Mesenteric fat pad (tissue), 1 donor: Measurements from ENCODE around the gene DOK4. TPM values are rescaled to one million over a fixed set of nuclear protein-coding genes. Genes with fewer than 3 reads are reported as not detected.
"Not testable (repeated sequence)": the region's sequence is repeated elsewhere in the genome, so short reads cannot be mapped to it uniquely, and the experiment has no call there.

ENCODE experiments used
- DNase-seq: peaks from one replicate; pipeline ENCODE4 v3.0.0-alpha.2; 2020; ENCODE audit warnings: low spot score
- total RNA-seq: library from RNA; stranded (reverse); fragmentation: NEBNext Ultra II Directional; extraction: Animal tissue kit (Norgen Biotek cat#: 25700); gene quantifications from one replicate; pipeline ENCODE4 v1.2.1, GENCODE V29; 2021
- donor health status: DM: yes; HTN: yes; CAD: no.

Gene DOK4
- total RNA-seq, 1 donor from 2014 or later = 7.3 TPM

DNA sequence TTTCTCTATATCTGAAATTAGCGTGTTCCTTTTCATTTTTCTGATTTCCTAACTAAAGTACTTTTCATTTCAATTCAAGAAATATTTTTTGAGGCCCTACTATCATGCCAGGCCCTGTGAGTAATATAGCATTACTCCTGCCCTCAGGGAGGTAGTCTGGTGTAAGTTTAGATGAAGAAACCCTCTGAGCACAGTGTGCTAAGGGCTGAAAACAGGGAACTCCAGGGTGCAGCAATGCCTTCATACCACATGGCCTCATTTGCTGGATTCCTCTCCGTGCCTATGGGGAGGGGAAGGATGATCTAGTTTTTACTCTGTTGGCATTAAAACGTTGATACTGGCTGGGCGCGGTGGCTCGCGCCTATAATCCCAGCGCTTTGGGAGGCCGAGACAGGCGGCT lies 34.3 kb downstream of the DOK4 start:
- DNase-seq = no peak

DNA sequence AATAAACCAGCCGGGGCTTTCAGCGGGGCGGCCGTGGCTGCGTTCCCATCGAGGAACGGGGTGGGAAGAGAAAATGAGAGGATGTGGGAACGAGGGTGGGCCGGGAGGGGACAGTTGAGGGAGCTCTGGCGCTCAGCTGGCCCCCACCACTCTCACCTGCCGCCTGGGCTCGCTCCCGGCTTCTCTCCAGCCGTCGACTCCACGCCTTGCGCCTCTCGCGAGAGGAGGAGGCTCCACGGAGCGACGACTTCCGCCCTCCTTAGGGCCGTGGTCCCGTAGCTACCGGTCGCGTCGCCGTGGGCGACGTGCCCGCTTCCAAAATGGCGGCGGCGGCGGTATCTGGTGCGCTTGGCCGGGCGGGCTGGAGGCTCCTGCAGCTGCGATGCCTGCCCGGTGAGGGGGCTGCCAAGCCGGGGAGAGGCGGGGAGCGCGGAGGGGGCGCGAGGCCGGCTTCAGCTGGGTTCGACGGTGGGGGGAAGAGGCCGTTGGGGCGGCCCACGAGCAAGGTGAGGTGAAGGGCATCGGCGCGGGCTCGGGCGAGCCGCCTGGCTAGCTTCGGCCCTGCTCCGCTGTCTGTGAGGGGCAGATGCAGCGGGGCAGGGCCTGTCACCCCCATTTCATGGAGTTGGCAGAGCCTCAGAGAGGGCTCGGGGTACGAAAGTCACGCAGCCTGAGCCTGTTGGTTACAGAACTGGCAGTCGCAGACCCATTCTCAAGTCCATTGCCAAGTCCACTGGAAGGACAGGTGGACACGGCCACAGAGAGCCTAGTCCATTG lies 38.9 kb downstream of the DOK4 start, which contains the start of the genes CIAPIN1 and COQ9:
Gene CIAPIN1, minus strand, starts transcription at position 200 of the 777 bp plus-strand sequence. CDS start 6,457 bp downstream, outside the sequence.
Gene COQ9, plus strand, starts transcription at position 294 of the 777 bp plus-strand sequence. Its CDS starts 27 bp downstream, at position 321.
- peak; percentile 99 for DNase-seq

DNA sequence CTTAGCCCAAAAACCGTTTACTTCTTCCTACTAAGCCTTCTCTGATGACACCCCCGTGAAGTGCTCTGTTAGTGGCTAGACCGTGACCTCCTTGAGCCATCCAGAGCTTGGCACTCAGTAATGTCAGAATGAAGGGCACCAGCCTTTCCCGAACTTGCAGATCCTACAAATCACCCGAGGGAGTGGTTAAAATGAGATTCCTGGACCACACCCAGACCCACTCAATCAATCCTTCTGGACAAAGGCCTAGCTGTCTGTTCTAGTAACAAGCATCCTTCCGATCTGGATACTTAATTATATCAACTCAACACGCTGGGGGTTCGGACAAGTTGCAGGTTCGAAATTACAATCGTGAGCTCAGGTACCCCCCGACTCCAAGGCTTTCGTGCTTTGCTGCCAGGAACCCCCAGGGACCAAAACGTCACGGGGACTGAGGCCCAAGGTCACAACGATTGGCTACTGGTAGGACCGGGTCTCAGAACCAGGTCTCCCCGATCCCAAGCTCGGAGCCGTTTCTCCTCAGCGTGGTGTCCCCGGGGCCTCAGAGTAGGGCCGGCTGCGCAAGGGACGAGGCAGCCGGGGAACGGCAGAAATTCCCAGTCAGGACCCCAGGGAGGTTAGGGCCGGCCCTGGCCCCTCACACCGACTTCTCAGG lies 39.6 kb downstream of the DOK4 start:
- DNase-seq = no peak

DNA sequence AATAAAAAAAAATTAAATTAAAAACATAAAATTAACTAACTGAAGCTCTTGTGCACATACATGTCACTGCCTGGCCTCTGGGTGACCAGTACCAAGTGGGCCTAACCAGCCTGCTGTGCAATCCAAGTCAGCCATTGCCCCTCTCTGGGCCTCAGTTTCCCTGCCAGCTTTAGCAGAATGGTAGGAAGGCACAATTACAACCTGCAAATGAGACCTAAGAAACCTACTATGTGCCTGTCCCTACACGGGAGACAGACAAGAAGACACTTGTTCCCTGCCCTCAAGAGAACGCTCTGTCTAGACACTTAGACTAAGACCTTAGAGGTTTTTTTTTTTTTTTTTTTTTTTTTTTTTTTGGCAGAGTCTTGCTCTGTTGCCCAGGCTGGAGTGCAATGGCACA lies 40.8 kb downstream of the DOK4 start:
- DNase-seq = no peak

DNA sequence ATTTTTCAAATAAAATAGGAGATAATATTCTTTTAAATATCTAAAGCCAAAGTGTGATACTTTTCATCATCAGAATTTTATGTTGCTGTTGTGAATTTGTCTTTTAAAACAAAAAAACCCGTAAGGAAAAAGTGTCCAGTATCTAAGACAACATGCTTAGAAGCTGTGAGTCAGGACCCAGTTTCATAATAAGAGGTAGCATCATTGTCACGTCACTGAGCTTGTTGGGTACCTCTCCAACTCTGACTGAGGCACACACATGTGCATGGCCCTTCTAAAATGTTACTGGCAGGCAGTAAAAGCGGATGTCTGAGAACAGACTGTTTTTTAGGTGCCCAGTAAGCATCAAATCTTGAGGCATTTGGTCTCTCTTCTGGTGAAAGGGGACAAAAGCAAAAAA lies 41.6 kb downstream of the DOK4 start:
- DNase-seq = no peak

DNA sequence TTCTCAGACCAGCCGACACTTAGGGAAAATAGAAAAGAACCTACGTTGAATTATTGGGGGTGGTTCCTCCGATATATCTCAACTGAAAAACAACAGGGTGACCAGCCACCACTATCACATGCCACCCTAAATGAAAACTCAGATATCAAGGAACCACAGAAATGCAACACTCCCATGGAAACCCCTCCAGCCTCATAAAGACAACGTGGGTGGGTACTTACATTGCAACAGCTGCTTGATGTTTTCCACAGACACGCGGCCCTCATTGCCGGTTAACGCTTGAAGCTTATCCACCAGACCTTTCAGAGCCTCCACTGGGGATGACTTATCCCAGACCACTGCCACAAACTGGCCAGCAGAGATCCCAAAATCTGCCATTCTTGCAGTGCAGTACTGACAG lies 45.7 kb downstream of the DOK4 start:
- not testable (repeated sequence) for DNase-seq

DNA sequence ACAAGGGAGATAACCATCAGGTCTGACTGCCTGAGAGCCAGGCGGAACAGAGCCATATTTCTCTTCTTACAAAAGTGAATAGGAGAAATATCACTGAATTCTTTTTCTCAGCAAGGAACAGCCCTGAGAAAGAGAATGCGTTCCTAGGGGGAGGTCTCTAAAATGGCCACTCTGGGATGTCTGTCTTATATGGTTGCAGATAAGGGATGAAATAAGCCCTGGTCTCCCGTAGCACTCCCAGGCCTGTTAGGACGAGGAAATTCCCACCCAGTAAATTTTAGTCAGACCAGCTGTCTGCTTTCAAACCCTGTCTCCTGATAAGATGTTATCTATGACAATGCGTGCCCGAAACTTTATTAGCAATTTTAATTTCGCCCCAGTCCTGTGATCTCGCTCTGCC lies 46.3 kb downstream of the DOK4 start:
- DNase-seq = not testable (repeated sequence)

DNA sequence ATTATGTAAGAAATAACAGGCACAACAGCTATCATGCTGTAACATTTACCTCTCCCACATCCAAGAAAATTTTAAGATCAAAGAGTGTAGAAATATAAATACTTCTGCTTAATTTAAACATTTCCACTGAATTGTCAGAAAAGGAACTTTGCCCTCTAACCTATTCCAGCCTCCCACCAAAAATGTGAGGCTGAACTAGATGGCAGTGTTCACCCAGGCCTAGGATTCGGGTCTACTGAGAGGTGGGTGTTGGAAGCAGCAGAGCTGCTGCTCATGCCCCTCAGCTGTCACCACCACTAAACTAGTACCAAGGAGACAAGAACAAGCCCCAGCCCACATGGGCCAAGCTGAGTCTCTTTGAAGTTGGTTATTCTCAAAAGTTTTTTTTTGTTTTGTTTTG lies 50.5 kb downstream of the DOK4 start:
- DNase-seq = no peak

DNA sequence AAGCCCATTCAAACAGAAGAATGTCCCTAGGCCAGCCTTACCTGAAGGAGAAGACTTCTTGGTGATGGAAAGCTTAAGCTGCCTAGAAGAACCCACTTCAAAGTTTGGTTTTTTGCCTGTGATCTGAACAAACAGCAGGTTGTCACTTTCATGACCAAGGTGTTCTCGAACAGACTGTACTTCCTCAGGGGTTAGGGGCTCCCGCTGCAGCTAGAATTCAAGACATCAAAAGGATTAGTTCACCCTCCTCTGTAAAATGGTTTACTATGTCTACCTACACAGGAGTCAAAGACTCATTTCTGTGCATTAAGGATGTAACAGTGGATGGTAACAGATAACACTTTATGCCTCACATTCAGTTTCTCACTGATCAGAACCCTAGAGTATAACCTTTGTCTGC lies 52.3 kb downstream of the DOK4 start:
- no peak for DNase-seq

DNA sequence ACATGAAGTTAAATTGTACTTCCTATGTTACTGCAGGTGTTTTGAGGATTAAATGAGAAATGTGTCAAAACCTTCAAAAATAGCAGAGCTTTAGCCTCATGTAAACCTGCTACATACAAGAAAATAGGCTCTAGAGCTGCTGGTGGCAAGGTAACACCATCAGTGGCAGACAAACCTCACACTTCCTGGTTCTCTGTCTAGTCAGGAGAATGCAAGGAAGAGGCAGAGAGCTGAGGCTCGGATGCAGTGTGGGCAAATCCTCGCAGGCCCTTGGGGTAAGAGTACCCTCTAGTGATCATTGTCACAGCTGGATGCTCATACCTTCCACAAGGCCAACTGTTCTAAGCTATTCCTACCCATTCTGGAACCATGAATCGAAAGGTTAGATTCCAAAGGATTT lies 53.3 kb downstream of the DOK4 start:
- DNase-seq = no peak

DNA sequence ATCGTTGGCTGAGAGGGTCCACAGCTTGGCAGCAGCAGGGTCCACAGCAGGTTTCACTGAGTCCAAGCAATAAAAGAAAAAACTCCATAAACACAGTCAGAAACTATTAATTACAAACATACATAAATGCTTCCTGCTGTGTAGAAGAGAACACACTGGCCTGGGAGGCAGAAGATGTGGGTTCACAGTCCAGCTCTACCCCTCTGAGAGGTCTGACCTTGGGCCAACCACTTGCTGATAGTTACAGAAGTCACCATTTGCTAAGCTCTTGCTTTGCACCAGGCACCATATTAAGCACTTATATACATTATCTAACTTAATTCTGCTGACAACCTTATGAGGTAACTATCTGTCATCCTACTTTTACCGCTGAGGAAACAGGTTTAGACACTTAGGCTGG lies 53.8 kb downstream of the DOK4 start:
- no peak for DNase-seq

DNA sequence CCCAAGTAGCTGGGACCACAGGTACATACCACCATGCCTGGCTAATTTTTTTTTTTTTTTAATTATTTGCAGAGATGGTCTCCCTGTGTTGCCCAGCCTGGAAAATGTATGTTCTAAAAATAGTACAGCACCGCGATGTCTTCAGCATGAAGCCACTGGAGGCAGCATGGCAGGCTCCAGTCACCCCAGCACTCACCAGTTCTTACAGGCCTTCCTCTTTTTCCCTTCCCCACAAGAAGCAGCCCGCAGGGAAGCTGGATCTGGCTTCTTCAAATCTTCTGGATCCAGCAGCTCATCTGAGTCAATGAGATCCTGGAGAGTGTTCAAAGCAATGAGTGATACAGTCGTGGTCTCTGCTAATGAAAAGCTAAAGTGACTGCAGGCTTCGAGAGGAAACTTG lies 55.3 kb downstream of the DOK4 start:
- DNase-seq = no peak

DNA sequence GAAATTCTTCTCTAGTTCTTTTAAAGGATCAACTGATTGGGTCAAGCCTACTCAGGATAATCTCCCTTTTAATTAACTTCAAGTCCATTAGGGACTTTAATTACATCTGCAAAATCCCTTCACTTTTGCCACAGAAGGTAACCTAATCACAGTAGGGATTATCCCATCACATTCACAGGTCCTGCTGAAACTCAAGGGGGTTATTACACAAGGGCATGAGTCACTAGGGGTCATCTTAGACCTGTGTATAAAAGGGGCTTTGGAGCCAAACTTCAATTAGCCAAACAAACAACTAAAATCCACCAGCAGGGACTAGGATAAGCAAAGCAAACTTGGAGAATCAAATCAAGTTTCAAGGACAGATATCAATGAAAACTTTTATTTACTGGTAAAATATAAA lies 58.5 kb downstream of the DOK4 start:
- no peak for DNase-seq

DNA sequence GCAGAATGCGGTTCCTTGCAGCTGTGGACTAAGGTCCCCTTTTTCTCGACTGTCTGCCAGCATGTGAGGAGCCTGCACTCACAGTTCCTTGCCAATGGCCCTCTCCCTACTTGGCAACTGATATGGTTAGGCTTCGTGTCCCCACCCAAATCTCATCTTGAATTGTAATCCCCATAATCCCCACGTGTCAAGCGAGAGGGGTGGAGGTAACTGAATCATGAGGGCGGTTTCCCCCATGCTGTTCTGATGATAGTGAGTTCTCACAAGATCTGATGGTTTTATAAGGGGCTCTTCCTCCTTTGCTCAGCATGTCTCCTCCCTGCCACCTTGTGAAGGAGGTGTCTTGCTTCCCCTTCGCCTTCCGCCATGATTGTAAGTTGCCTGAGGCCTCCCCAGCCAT lies 59.0 kb downstream of the DOK4 start:
- no peak for DNase-seq

DNA sequence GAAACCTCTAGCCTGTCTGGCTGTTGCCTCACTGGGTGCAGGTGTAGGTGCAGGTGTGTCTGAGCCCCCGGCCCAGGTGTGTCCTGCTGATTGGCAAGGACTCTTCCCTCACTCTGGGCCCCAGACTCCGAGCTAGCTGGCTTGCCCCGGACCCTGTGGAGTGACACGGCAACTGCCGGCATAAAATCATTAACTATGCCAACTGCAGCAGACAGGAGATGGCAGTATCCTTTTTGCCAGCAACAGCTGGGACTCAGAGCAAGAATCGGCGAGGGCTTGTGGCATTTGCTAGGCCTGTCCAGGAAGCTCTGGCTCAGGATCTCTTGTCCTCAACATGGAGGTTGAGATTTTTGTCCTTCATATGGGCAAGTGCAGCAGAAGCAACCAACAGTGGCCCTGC lies 59.9 kb downstream of the DOK4 start:
- DNase-seq = no peak

DNA sequence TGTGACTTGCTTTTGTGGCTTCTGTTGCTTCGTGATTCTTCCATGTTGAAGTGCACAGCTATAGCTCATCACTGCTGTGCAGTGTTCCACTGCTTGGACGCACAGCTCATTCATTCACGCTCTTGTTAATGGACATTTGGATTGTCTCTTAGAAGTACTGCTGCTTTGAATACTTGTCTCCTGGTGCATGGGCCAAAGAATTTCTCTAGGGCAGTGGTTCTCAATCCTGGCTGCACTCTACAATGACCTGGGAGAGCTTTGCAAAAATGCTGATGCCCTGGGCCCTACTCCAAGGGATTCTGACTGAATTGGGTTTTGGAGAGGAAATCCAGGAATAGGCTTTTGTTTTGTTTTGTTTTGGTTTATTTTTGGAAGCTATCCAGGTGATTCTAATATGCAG lies 61.7 kb downstream of the DOK4 start:
- no peak for DNase-seq

DNA sequence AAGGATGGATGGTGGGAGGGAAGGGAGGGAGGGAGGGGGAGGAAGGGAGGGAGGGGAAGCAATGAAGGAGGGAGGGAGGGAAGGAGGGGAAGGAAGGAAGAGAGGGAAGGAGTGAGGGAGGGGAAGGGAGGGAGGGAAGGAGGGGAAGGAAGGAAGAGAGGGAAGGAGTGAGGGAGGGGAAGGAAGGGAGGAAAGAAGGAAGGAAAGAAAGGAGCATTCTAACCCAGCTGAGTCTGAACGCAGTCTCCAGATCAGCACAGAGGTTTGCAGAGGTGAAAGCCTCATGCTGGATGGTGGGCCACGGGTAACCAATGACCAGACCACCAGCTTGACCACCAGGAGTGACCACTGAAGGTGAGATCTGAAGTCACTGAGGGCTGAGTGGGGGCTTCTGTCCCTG lies 63.1 kb downstream of the DOK4 start:
- no peak for DNase-seq

DNA sequence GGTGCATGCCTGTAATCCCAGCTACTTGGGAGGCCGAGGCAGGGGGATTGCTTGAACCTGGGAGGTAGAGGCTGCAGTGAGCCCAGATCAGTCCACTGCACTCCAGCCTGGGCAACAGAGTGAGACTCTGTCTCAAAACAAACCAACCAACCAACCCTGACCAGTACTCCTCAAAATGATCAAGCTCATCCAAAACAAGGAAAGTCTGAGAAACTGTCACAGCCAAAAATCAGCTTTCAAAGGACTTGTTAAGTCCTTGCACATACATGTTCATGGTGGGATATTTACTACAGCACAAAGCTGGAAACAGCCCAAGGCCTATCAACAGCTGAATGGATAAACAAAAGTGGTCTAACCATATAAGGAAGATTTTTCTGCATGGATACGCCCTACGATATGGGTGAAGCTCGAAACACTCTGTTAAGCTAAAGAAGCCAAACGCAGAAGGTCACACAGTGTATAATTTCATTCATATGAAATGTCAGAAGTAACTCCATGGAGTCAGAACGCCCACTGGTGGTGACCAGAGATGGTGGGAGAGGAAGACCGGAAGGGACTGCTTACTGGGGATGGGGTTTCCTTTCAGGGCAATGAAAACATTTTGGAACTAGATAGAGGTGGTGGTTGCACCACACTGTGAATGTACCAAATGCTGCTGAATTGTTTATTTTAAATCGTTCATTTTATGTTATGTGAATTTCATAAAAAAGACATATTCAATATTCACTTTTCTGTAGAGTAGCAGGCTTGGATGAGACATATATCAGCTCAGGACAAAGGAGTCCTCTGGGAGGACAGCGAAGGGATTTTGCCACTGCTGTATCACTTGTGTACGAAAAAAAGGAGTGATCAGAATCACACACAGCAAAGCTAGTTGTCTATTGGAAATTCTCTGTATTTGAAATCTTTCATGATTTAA lies 64.0 kb downstream of the DOK4 start:
- no peak for DNase-seq
